A172 (cell line): ENCODE measurements around the gene HLA-C. TPM values are rescaled to one million over a fixed set of nuclear protein-coding genes. Genes with fewer than 3 reads are reported as not detected.
A peak's percentile ranks its signal among the peaks of the same experiment; 100 is the strongest.
"Not testable (repeated sequence)": the region's sequence is repeated elsewhere in the genome, so short reads cannot be mapped to it uniquely, and the experiment has no call there.

Experiments used
- DNase-seq: peaks from one replicate; pipeline ENCODE4 v3.0.0-alpha.2; 2015; ENCODE audit warnings: low spot score
- total RNA-seq: library from RNA; depleted of rRNA; stranded (reverse); fragments of >200 nt; shearing (Covaris generic); gene quantifications from 2 replicates; pipeline ENCODE4 v1.2.3, GENCODE V29; 2014; rRNA removed

Gene HLA-C
- 441 and 534 TPM in 2 replicates for total RNA-seq

DNA sequence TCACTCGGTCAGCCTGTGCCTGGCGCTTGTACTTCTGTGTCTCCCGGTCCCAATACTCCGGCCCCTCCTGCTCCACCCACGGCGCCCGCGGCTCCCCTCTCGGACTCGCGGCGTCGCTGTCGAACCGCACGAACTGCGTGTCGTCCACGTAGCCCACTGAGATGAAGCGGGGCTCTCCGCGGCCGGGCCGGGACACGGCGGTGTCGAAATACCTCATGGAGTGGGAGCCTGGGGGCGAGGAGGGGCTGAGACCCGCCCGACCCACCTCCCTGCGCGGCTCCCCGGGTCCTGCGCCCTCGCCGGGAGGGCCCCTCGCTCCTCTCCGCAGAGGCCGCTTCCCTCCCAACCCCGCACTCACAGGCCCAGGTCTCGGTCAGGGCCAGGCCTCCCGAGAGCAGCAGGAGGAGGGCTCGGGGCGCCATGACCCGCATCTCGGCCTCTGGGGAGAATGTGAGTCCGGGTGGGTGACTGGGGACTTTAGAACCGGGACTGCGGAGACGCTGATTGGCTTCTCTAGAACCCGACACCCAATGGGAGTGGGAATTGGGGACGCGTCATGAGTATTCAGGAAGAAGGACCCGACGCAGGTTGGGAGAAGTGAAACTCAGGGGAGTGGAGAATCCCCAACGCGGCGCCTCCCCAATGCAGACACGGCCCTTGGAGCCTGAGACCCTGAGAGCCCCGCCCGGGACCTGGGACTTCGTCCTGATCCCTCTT is at the start of gene HLA-C:
Gene HLA-C (minus strand): TSS at position 452 of the 717 bp plus-strand sequence. CDS start 21 bp downstream, at position 431.
- DNase-seq = peak; percentile 96

GRCh38 chr6:31321005-31321707 is 49.3 kb upstream of the HLA-C start:
- DNase-seq = no peak

- DNase-seq = no peak
Observed at GRCh38 chr6:31317036-31317435, 45.1 kb upstream of the HLA-C start.

DNA sequence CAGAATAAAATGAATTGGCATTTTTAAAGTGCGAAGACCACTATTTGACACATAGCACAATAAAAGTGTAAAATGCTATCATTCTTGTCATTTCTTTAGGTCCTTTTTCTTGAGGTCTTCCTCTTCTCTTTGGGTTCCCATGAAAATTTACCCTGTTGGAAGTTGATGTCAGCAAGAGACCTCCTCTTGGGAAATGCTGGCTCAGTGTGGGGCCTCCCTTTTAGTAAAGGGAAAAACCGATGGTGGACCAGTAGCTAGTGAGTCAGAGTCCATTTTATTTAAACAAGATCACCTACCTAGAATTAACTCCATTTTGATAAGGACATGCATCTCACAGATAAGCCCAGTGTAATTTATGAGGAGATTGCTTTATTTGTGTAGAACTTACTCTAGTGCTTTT is 37.7 kb upstream of the HLA-C start:
- no peak for DNase-seq

DNA sequence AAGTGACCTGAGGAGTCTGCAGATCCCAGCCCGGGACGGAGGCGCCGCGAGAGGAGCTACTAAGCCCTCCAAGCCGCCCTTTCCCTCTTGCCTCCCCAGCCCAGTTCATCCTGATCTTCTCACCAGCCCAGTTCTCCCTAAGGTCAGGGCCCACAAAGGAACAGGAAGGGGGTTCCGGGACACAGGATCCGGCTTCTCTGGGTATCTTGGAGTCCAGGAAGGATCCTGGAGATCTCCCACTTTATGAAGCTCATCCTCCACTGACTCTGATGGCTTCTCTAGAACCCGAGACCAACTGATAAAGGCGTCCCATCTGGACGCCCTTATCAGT is 36.9 kb upstream of the HLA-C start:
- no peak for DNase-seq

DNA sequence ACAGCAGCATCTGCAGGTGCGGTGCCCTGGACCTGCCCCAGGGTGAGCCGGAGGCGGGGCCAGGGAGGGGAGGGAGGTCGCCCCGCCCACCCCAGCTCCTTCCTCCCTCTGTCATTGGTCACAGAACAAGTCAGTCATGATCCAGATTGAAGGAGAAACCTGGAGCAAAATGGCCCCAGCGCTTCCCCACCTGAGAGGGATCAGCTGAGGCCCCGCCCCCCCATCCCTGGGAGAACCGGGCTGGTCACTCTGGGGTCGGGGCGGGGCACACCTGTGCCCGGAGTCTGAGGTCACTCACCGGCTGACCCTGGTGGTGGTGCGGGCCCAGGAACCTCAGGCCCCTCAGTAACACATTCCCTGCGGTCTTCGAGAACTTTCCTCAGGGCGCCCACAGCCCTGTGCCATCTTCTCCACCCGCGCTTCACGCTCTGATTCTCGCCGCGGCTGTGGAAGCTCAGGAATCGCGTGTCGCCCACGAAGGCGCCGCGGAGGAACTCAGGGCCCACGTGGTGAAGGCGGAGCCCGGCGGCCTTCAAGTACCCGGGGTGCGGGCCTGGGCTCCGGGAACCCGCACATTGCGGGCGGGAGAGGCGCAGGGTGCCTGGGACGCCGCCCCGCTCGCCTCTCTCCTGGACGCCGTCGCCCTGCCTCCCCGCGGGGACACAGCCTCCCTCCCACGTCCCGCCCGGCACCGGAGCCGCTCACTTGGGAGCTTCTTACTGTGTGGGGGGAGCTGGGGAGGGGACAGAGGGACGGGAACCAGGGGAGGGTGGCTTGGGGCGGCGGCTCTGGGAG is 36.4 kb upstream of the HLA-C start:
- no peak for DNase-seq

- no peak for DNase-seq
Observed at GRCh38 chr6:31307669-31308049, 35.8 kb upstream of the HLA-C start.

GRCh38 chr6:31305703-31306219 is 33.9 kb upstream of the HLA-C start:
- no peak for DNase-seq

- DNase-seq = peak; percentile 15
Observed at GRCh38 chr6:31304683-31305082, 32.8 kb upstream of the HLA-C start.

DNA sequence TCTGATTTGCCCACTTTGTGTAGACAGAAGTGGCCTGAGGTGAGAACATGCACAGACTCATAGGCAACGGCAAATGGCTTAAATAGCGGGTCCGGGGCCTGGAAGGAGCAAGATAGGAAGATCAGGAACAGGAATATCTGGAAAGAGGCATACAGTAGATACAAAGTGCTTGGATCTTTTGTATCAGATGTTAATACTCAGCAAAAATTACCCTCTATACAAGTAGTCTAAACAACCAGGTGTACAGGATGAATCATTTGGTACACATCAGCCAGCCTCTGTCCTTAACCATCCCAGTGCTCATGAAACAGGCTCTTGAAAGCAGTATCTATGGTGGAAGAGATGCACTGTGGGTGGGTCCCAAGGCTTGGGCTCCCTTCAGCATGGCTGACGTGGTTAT is 28.9 kb upstream of the HLA-C start:
- DNase-seq = no peak

DNA sequence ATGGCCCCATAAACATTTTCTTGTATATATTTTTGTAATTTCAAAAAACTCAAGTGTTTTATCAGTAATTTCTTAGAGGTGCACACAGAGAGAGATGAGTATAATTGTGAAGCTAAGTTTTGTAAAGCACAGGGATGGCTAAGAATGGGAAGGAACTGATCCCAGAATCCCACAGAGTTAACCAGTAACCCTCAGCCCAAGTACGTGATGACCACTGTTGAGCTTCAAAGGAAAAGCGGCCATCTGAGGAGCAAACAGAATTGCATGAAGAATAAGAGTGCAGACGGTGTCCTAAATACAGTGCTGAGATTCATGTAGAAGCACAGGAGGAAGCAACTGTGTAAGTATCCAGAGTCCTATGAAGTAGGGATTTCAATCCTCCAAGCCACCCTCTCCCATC is 28.1 kb upstream of the HLA-C start:
- DNase-seq = no peak

DNA sequence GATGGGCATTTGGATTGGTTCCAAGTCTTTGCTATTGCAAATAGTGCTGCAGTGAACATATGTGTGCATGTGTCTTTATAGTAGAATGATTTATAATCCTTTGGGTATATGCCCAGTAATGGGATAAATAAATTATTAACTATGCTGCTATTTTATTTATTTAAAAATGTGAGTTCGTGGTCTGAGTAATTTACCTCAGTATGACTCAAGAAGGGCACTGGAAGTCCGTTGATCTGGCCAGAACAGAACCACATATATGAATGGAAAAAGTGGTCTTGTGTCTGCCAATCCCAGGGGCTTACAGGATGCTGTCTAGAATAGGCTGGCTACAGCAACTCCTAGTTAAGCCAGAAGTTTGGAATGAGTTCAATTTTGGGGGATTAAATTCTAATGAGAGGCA is 27.6 kb upstream of the HLA-C start:
- no peak for DNase-seq

DNA sequence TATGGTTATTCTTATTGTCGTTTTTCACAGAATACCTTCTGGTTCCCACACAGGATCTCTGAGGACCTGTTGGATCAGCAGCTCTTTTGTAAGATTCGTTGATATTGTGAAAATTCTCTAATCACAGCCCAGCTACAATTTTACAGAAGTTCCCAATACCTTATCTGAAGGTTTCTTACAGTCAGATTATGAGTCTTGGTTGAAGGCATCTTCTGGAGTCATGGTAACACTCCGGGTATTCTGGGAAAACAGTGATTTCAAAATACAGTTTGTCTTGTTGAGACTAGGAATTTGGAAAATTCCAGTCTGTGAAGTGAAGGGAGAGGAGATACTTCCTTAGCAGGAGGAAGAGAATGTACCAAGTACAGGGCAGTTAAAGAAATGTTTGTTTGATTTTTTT is 22.2 kb upstream of the HLA-C start:
- no peak for DNase-seq

DNA sequence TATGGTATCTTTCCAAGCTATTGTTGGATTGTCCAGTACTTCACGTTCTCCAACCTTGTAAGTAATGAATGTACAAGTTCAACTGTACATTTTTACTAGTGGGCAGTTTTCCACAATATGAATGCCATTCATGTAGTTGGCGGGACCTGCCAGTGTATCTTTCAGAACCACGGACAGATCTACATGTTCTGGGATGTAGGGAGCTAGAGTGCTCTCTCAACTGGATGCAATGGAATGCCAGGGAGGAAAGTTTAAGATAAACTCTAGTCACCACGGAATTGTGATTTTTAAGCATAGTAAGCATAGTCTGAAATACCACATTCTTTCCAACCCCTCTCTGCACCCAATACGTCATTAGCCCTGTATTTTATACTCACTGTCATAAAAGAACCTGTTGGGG is 21.5 kb upstream of the HLA-C start:
- DNase-seq = peak; percentile 26

DNA sequence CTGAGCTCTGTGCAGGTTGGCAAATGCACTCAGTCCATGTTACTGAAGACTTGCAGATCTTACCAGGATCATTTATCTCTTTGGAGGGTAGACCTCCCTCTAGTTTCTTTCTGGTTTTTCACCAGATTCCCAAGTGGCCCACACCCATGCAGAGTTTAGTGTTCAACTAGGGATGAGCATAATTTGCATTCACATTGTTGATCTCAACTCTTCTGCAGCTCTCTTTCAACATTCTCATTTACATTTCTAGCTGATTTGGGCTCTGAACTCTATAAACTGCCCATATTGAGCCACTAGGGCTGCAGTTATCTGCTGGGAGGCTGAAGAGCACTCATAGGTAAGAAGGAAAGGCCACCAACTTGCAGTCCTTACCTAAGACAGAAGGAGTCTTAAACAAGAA is 17.9 kb upstream of the HLA-C start:
- no peak for DNase-seq

GRCh38 chr6:31287619-31288018 is 15.7 kb upstream of the HLA-C start:
- DNase-seq = no peak

GRCh38 chr6:31285982-31286381 is 14.1 kb upstream of the HLA-C start:
- DNase-seq = no peak

DNA sequence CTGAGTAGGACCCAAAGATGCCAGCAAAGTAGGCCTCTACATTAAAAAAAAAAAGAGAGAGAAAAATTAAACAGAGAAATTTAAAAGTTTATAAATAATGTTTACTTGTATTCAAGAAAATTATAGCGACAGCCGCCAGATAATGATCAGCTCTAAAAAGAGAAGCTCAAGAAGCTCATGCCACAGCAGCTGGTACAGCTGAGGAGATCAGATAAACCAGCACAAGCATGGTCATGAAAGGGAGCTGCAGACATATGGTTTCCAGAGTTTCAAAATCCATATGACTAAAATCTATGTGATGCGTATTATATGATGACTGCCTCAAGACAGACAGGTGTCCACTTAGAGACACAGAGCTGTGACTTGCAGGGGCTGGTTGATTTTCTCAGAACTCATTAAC is 13.6 kb upstream of the HLA-C start:
- DNase-seq = no peak

- DNase-seq = not testable (repeated sequence)
Observed at GRCh38 chr6:31279647-31280046, 7.8 kb upstream of the HLA-C start.

DNA sequence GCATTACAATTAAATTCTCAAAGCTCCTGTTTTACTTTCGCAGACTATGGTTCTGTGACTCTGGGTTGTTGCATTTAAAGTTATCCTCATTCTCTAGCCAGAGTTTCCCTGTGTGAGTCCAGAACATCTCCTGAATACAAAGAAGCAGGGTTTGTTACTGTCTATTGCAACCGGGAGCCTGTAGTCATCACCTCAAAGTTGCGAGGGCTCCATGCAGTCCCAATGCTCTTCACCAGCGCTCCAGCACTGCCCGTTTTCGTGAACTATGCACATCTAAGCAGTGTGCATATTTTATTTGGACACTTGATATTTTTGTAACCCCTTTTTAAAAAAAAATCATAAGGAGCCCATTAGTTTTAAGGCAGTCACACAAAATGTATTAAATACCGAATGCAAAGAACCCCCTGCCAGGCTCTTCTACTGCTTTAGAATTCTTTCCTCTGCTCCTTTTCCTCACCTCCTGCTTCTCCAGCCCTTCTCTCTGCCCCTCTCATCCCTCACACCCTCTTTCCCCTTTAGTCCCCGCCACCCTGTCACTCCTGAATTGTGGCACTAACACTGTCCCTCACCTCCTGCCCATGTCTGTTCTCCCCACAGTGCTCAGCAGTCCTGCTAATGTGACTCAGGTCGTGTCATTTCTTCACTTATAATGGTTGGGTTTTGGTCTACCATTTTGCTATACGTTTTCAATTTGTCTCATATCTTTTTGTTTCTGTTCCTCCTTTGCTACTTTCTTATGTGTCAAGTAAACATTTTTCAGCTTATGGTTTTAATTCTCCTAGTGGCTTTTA is 1.1 kb upstream of the HLA-C start:
- DNase-seq = no peak

- DNase-seq = no peak
Observed at GRCh38 chr6:31272436-31272835, 544 bp upstream of the HLA-C start.
